Vagina (tissue), 2 donors: ENCODE measurements around the gene SCD. TPM values are rescaled to one million over a fixed set of nuclear protein-coding genes. Genes with fewer than 3 reads are reported as not detected.

ENCODE experiments used
- DNase-seq, 2 donors: peaks; one replicate each; pipeline ENCODE4 v3.0.0-alpha.2; 2017; ENCODE audit errors: extremely low spot score in 2 of 2
- H3K27ac ChIP-seq: fragments of 200-600 bp; sonication (generic); one replicate; pipeline ENCODE4 v1.5.1; 2019
- H3K27me3 ChIP-seq: fragments of 200-600 bp; sonication (generic); one replicate; pipeline ENCODE4 v1.5.1; 2019
- H3K36me3 ChIP-seq, 2 donors: fragments of 200-600 bp; sonication (generic); one replicate each; pipeline ENCODE4 v1.5.1; 2017 to 2019
- H3K4me1 ChIP-seq: fragments of 200-600 bp; sonication (generic); one replicate; pipeline ENCODE4 v1.5.1; 2019
- H3K4me3 ChIP-seq, 2 donors: fragments of 200-600 bp; sonication (generic); 1 replicate in 1 of 2; 2 replicates in 1 of 2; pipeline ENCODE4 v1.5.1; 2016 to 2019
- H3K9me3 ChIP-seq: fragments of 200-600 bp; sonication (generic); one replicate; pipeline ENCODE4 v1.5.1; 2019
- POLR2A ChIP-seq, 2 donors: fragments of 450-650 bp; IDR thresholded peaks; one replicate each; pipeline ENCODE4 v1.6.1; 2017; ENCODE audit warnings: antibody characterized with exemption in 2 of 2, mild to moderate bottlenecking in 2 of 2, moderate library complexity in 2 of 2
- POLR2AphosphoS5 ChIP-seq, 2 donors: sonication (generic); formaldehyde crosslinking; IDR thresholded peaks; one replicate each; pipeline ENCODE4 v1.9.0; 2017; ENCODE audit warnings: antibody characterized with exemption in 2 of 2, mild to moderate bottlenecking in 2 of 2, low read depth in 1 of 2; ENCODE audit not compliant: insufficient read depth in 1 of 2
- intact Hi-C: fragments of 100-400 bp; cut with DNase I; formaldehyde crosslinking; loops from one replicate; pipeline ENCODE4 v1.15.1; 2023
- total RNA-seq: library from RNA; depleted of rRNA; stranded (reverse); fragments of >200 nt; gene quantifications from one replicate; pipeline ENCODE4 v1.2.3, GENCODE V29; 2016
- TF ChIP-seq, protein P1 (sequence below), 3 experiments: fragments of 450-650 bp in 2 of 3; fragments of 200-600 bp in 1 of 3; sonication (generic) in 1 of 3; IDR thresholded peaks; one replicate each; pipeline ENCODE4 v1.5.1; 2017 to 2019; ENCODE audit warnings: antibody characterized with exemption in 3 of 3, mild to moderate bottlenecking in 2 of 3, moderate library complexity in 2 of 3

SCD gene
- total RNA-seq, 1 donor from 2014 or later: 42.7 TPM

DNA sequence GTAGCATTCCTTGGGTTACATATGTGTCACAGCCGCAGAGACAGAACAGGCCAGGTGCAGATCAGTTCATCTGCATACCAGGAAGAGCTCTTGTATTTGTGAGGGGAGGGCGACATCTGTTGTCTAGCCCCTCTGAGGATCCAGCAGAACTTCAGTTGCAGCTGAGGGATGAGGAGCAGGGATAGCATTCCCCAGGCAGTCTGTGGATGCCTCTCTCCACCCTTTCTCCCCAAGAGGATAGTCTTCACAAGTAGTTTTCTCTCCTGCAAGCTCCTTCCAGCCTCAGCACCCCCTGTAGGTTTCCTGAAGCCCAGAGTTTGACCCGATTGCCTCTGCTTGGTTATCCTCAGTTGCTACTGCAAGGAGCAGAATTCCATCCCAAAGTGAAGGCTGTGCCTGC is 2.6 kb downstream of the SCD start:
- Histone ChIP-seq H3K9me3 (no peaks in the 10 kb centered on the region), H3K27ac (no peak overlapping the region), H3K4me1 (peaks cover 25% of the 10 kb centered on the region), H3K27me3 (no peaks in the 10 kb centered on the region), H3K4me3 (no peak overlapping the region), H3K36me3 (peaks cover 0 to 6% of the 10 kb centered on the region in 2 donors)
- no peak for DNase-seq
- no peak for TF ChIP-seq POLR2AphosphoS5 (IDR thresholded peaks at IDR 0.05; ENCODE audit: insufficient read depth in 1 of 2, low read depth in 1 of 2)
- TF ChIP-seq, protein P1, sequence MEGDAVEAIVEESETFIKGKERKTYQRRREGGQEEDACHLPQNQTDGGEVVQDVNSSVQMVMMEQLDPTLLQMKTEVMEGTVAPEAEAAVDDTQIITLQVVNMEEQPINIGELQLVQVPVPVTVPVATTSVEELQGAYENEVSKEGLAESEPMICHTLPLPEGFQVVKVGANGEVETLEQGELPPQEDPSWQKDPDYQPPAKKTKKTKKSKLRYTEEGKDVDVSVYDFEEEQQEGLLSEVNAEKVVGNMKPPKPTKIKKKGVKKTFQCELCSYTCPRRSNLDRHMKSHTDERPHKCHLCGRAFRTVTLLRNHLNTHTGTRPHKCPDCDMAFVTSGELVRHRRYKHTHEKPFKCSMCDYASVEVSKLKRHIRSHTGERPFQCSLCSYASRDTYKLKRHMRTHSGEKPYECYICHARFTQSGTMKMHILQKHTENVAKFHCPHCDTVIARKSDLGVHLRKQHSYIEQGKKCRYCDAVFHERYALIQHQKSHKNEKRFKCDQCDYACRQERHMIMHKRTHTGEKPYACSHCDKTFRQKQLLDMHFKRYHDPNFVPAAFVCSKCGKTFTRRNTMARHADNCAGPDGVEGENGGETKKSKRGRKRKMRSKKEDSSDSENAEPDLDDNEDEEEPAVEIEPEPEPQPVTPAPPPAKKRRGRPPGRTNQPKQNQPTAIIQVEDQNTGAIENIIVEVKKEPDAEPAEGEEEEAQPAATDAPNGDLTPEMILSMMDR (IDR thresholded peaks at IDR 0.05): no peak
- TF ChIP-seq POLR2A (IDR thresholded peaks at IDR 0.05): no peak
- intact Hi-C loops: no loop called here

DNA sequence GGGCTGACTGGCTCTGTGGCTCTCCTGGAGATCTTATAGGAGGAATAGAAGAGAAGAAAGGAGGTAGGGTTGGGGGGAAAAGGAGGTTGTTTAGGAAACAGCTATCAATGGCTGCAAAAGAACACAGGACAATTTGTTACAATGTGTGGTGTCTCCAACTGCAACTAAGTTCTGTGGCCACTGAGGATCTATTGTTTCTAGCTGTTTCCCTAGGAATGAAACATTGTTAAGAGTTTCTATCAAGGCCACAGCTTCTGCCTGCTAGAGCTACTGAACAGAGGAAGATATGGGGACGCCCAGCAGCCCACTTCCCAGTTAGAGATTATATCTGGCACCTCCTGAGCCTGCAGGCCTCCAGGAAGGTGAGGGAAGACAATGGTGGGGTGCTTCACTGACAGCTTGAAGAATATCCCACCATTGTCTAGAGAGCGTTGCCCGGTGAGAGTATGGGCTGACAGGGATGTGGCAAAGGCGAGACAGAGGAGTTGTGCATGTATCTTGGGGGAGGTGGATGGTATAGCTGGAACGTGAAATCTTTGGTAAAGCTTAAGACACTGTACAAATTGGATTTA is 4.0 kb downstream of the SCD start:
- Histone ChIP-seq H3K4me1 (peaks cover 25% of the 10 kb centered on the region), H3K27me3 (no peaks in the 10 kb centered on the region), H3K27ac (no peak overlapping the region), H3K9me3 (no peaks in the 10 kb centered on the region), H3K36me3 (peaks cover 0 to 6% of the 10 kb centered on the region in 2 donors), H3K4me3 (no peak overlapping the region)
- intact Hi-C loops: no loop called here
- DNase-seq: no peak
- TF ChIP-seq POLR2AphosphoS5 (IDR thresholded peaks at IDR 0.05; ENCODE audit: insufficient read depth in 1 of 2, low read depth in 1 of 2) (no peak), POLR2A (IDR thresholded peaks at IDR 0.05) (no peak)
- TF ChIP-seq, protein P1 (IDR thresholded peaks at IDR 0.05): no peak

DNA sequence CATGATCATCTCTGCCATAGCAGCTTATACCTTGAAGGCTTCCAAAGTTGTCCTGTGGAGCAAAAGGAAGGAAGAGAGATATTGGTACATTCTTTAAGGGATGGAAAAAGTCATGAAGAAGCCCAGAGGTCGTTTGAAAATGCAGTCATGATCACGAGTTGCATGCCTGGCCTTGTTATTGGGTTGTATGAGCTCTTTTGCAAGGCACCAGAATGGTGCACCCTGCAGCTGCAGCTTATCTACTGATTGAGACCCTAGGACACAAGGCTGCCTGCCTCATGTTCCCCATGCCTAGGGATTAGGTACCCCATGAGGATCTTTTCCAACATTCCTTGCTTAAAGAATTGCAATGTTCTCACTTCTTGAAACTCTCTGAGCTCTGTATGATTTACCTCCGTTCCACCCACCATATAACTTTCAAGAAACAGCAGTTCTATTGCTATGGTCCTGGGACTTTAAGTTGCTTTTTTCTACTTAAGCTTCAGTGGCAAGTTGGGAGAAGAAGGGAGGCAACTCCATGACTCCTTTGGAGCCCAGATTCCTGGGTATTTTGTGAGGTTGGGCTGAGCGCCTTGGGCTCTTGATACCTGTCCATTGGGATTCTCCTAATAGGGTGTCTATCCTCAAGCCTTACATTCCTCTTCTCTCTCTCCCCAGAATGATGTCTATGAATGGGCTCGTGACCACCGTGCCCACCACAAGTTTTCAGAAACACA is 6.9 kb downstream of the SCD start:
- no peaks in the 10 kb centered on the region for H3K27me3 ChIP-seq
- TF ChIP-seq, protein P1 (IDR thresholded peaks at IDR 0.05): no peak

DNA sequence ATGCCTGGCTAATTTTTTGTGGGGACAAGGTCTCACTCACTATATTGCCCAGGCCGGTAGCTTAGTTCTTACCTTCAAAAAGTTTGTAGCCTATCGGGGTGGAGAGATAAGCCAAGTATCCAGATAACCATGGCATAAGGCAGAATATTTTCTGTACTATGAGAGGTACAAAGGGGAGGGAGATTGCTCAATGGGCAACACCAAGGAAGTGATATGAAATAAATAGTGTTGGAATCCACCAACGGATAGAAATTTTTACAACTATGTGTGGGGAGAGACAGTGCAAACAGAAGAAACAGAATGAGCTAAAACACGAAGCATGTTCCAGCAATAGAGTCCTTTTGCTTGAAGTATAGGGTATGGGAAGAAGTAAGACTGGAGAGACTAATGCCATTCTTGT is 8.1 kb downstream of the SCD start:
- Histone ChIP-seq H3K4me3 (no peak overlapping the region), H3K4me1 (peaks cover 3% of the 10 kb centered on the region), H3K9me3 (no peaks in the 10 kb centered on the region), H3K27ac (no peak overlapping the region), H3K36me3 (peaks cover 0 to 6% of the 10 kb centered on the region in 2 donors), H3K27me3 (no peaks in the 10 kb centered on the region)
- intact Hi-C loops: no loop called here
- TF ChIP-seq, protein P1 (IDR thresholded peaks at IDR 0.05): no peak
- TF ChIP-seq POLR2A (IDR thresholded peaks at IDR 0.05) (no peak), POLR2AphosphoS5 (IDR thresholded peaks at IDR 0.05; ENCODE audit: insufficient read depth in 1 of 2, low read depth in 1 of 2) (no peak)
- no peak for DNase-seq

More for the DNA sequence above, 6.9 kb downstream of the SCD start:
- peaks cover 0 to 6% of the 10 kb centered on the region in 2 donors for H3K36me3 ChIP-seq
- H3K4me3 ChIP-seq: no peak overlapping the region
- no peaks in the 10 kb centered on the region for H3K9me3 ChIP-seq
- no peak overlapping the region for H3K27ac ChIP-seq
- DNase-seq: no peak
- peaks cover 6% of the 10 kb centered on the region for H3K4me1 ChIP-seq
- intact Hi-C loops: no loop called here
